A172 (cell line): ENCODE data around the gene DPF3. TPM values are rescaled to one million over a fixed set of nuclear protein-coding genes. Genes with fewer than 3 reads are reported as not detected.
A peak's percentile ranks its signal among the peaks of the same experiment; 100 is the strongest.

ENCODE experiments used
- DNase-seq: peaks from one replicate; pipeline ENCODE4 v3.0.0-alpha.2; 2015; ENCODE audit warnings: low spot score
- total RNA-seq: library from RNA; depleted of rRNA; stranded (reverse); fragments of >200 nt; shearing (Covaris generic); gene quantifications from 2 replicates; pipeline ENCODE4 v1.2.3, GENCODE V29; 2014

DPF3 gene
- total RNA-seq, 1 experiment from 2014 or later: 3.2 TPM

DNA sequence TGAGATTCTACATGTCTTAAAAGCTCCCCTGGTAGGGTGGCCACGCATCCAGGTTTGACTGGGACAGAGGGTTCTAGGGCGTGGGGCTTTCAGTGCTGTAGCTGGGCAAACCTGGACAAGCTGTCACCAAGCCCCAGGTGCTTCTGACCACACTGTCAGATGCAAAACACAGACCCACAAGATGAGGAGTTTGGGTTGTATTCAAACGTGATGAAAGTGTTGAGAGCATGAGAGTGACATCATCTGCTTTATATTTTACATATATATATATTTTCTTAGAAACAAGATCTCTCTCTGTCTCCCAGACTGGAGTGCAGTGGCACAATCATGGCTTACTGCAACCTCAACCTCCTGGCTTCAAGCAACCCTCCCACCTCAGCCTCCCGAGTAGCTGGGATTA is 210.1 kb downstream of the DPF3 start:
- no peak for DNase-seq

DNA sequence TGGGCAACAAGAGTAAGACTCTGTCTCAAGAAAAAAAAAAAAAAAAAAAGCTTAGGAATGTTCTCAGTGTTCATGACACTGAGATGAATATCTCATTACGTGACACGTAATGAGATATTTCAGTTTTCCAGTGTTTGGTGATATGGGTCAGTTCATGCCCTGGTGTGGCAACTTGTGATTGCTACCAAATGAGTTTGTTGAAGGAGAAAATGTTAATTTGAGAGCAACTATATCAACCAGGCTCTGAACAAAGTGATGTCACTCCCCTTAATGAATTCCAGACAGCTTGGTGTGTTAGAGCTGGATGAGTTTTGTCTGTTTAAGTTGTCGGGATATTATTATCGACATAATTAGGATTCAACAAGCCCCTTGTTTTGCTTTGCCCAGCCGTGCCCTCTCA is 211.7 kb downstream of the DPF3 start:
- DNase-seq: no peak

DNA sequence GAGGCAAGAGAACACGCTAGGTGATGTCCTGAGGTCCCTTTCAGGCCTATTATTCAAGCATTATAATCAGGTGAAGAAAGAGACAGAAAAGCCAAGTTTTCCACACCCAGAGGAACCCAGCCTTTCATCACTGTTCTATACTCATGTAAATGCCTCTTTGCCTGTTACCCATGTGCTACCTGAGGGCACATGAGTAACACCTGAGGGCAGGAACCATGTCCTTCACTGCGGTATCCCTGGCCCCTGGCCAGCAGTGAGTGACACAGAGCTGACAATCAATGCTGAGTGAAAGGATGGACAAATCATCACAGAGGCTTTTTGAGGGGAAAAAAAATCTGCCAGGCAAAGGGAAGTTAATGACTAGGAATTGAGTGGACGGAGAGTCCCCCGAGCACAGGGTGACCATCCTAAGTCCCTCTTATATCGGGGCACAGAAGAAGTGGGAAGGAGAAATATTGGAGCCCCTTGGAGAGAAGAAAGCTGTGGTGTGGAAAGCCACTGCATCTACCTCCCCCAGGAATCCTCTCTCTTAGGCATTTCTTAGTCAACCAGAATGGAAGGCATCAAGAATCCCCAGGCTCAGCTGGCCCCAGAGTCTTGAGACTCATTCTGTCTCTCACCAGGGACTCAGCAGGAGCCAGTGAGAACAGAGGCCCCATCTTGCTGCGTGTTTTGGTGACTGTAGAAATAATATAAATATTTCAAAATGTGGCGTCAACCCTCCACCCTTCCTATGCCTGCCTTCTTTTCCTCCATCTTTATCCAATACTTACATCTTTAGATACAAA is 212.9 kb downstream of the DPF3 start:
- no peak for DNase-seq

DNA sequence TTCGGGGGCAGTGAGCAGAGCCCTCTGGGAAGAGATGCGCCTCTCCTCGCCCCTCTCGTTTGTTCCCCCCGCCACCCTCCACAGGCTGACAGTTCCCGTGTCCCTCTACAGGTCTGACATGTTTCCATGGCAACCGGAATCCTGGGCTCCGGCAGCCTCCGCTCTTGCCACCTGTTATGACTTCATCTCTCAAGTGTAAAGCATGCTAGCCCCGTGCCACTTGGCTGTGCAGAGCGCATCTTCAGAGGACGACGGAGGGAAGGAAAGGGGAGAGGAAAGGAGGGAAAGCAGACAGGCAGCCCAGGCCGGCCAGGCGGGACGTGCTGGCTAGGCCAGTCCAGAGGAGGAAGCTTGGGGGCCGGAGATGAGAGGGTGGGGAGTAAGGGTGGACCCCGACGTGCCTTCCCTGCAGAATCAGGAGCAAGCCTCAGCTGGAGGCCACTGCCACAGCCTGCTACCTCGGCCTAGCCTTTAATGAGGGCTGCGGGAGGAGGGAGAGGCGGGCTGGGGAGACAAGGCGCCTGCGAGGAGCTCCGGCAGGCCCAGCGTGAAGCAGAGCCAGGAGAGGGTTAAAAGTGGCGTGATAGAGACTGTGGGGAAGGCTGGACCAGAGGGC is 214.3 kb downstream of the DPF3 start:
- DNase-seq: no peak

DNA sequence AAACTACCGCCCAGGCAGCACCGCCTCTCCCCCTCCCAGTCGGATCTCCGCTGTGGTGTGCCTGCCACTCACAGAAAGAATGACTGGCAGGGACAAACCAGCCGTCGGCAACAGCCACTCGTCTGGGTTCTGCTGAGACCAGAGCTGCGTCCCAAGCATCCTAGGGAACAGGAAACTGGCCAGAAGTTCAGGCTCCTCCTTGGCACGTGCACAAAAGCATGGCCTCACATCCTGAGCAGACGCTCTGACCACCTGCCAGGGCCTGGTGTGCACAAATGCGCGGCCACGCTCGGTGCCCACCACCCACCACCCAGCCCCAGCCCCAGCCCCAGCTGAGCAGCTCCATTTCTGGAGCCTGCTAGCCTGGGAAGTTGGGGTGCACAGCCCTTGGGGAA is 214.8 kb downstream of the DPF3 start:
- DNase-seq: no peak

DNA sequence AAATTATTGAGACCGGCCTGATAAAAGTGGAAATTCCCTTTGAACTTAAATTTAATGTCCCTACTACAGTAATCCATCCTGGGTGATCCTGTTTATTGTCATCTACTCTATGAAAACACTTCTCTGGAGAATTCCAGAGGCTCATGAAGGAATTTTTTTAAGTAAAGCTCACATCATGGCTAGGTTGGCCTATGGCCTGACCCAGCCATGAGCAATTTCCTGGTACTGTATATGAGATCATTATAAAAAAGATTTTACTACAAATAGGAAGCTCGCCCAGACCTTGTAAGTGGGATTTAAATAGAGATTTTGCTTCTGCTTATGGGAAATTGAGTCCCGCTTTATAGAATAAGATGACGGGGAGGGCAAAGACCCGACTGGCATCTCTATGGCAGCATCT is 215.5 kb downstream of the DPF3 start:
- DNase-seq: peak; percentile 31

DNA sequence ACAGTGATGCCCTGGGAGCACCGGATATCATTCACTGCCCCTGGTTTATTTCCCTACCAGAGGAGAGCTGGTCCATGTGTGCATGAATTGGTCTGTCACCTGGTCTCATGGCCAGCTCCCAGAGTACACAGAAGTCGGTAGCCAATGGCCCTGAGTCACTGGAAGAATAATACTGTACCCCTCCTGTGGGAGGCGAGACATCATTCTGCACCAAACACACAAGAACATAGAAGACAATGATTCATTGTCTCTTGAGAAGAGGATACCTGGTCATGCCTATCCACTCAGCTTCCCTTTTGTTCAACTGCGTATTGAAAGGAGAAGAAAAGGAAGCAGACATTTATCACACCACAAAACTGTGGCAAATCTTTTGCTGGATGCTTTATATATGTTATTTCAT is 216.2 kb downstream of the DPF3 start:
- no peak for DNase-seq

DNA sequence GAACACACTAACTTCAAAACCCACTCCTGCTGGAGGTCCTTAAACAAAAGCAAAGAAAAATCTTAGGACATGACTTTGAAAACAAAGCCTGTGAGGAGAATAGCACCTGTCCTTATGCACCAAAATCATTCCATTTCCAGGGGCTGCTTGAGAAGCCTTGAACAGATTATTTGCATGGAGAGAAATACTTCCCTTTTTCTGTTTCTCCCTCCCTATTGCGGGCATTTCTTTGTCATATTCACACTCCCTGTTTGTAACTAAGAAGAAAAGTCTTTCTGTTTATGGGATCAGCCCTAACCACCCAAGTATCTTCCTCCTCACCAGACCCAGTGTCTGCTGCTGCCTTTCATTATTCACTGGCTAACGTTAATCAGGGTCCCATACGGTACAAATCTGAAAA is 218.8 kb downstream of the DPF3 start:
- DNase-seq: no peak

DNA sequence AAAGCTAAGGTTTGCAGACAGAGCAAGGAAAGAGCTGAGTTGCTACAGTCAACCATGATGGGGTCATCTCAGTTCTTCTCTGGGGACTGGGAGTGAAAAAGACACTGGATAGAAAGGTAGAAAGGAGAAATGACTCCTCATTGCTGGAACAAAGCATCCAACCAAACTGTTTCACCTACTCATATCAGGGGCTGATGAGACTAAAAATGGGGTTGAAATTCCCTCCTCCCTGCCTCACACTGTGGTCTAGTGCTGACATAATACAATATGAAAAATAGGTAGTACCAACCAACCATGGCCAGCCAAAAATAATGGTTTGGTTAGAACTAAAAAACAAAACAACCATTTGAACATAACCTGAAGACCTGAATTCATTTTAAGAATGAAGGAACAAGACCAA is 220.7 kb downstream of the DPF3 start:
- DNase-seq: no peak

DNA sequence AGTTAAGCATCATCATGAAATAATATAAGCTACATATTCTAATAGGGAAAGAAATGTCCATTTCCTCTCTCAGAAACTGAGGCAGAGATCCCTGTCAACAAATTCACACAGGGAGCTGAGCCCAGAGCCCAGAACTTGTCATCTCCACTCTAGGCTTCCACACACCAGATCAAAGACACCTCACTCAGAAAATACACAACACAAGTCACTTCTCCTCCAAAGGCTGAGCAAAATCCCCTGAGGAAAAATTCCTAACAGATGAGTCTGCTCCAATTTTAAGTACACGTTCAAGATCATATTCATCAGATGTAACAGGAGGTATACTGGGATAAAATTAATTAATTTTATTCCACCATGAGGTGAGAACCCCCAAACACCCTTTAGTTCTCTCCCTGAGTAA is 227.3 kb downstream of the DPF3 start:
- DNase-seq: peak; percentile 89

DNA sequence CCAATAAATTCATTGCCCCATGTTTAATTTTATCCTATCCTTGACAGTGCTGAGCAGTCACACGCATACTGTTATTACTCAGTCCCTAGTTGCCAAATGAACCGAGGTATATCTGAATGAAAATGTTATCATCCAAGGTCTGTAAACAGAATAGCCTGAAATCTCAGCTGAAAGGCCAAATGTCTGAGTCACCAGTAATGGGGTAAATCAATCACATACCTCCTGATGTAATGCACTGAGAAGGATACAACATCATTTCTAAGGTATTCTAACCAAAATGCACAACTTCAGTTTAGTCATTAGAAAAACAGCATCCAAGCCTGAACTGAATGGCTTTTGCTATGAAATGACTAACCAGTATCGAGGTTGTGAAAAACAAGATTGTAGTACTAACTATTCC is 228.6 kb downstream of the DPF3 start:
- peak; percentile 99 for DNase-seq

DNA sequence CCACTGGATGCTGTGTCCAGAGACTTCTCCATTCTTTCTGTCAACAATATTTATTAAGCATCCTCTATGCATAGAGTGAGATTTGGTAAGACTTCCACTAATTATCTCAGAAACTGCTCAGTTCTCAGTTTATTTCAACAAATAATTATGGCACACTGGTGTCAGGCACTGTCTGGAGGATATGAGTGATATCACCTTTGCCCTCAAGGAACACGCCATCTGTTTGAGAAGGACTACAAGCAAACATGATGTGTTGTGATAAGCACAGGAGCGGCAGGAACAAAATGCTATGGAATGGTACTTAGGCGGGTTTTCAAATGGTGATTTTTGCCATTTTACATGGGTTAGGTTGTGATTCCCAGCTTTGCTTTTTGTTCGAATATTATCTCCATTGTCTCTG is 229.2 kb downstream of the DPF3 start:
- no peak for DNase-seq

DNA sequence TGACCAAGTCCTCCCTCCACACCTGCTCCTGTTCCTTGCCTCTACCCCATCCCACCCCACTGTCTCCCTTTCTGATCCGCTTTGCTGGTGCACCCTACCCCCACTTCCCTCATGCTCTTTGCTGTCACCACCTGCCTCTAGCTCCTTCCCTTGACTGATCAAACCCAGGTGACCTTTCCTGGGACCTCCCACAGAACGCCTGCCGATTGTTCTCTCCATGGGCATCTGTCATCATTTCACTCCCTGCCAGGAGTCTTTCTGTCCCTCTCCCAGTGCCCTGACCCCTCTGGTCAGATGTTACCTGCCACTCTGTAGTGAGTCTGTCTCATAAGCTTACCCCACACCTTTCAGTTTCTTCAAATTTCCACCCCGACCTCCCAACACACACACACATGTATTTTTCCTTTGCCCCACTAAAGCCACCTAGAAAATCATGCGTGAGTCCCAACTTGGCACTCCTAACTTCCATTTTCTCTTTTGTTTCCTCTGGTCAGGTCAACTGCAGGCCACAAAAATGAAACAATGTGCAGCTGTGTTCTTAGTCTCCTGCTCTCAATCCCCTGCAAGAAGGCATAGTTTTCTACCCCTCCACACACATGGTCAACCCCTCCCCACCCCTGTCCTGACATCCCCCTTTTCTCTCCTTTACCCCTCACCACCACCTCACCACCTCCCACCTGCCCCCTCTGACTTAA is 229.8 kb downstream of the DPF3 start:
- no peak for DNase-seq

DNA sequence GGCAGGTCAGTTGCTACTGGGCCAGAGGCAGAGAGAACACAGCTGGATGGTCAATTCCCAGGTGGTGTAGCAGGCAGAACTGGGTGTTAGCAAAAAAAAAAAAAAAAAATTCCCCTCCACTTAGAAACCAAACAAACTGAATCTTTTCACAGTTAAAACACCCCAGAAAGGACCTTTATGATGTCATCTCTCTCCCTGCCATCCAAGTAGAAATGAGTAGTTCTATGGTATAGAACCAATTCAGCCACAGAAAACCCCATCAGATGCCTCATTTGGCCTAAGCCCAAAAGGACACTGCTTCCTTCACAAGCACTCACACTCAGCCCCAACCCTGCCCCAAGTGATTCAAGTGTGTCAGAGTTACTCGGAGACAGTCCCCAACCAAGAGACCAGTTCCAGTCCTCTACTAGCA is 230.8 kb downstream of the DPF3 start:
- no peak for DNase-seq

DNA sequence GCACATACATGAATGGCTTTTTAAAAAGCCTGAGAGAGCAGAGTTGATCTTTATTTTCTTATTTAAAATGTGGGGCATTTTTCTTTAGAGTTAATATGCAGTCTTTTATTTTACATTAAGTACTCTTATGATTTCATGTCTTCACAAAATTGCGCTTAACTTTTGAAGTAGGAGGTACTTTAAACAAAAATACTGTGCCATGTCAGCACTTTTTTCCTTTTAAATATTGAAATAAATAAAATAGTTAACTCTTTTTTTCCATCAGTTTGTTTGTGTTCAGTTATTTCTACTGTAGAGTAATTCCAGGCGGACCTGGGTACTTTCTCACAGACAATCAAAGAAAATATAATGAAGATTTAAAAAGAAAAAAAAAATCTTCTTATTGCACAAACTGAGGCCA is 231.7 kb downstream of the DPF3 start:
- DNase-seq: no peak

DNA sequence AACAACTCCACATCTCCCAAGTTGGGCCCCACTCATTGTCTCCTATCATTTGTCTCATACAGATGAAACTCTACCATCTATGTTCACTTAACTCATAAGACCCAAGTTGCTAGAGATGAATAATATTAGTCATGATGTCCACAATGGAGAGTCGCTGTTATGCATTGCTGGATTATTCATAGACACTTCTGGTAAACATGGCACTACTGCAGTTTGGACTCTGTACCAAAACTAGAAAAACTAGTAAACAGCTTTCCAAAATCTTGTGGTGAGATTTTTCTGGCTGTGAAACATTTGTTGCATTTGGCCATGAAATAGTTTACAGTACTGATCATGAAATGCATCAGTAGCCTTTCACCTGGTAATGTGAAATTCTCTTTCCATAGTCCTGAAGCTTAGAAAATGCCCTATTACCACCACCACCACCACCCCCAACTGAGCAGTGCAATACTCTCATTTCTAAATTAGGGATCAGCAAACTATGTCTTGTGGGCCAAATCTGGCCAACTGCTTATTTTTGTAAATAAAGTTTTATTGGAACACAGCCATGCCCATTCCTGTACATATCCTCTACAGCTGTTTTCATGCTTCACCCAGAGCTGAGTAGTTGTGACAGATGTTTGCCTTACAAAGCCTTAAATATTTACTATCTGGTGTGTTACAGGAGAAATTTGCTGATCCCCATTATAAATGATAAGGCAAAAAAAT is 236.5 kb downstream of the DPF3 start:
- no peak for DNase-seq

DNA sequence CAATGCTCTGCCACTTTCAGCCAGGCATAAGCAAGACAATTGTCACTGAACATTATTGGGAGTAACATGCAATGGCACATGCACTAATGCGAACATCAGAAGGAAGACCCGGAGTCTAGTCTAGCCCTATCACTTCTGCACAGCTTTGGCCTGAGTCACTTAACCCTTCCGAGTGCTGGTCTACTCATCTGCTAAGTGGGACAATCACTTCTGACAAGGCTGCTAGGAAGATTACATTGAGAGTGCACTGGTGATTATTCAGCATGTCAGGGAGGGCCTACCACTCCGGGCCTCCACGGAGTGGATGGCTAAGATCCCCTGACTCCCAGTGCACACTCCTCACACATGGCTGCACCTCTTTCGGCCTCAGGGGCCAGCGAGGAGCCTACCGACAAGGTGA is 240.9 kb downstream of the DPF3 start:
- DNase-seq: no peak

DNA sequence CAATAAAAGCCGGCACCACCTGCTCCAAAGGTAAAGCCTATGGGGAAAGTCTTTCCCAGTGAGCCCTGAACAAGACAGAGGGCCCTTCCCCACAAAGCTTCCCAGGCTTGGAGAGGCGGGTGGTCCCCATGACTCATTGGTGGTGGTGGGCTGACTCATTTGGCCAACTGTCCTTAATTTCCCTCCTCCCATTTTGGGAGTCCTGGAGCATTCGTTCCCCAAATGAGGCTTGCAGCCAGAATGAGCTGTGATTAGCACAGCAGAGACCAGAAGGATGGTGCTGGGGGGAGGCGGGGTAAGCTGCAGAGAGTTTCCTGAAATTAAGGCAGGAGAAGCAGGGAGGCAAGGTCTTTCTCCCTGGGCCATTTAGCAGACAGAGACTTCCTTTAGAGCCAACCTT is 241.7 kb downstream of the DPF3 start:
- DNase-seq: no peak

DNA sequence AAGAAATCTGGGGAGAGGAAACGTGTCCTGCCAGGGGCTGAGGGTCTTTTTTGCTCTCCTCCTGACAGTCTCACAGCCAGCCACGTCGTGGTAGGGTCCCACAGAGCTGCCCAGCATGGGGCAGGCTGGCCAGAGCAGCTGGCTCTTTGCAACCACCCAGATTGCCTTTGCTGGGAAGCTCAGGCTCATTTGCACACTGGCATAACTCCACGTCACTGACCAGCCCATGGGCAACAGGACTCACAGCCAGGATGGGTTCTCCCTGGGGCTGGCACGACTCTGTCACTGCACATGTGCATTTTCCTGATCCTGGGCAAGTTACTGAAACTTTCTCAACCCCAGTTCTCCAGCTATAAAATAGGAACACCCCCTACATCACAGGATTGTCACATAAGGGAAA is 242.2 kb downstream of the DPF3 start:
- no peak for DNase-seq

DNA sequence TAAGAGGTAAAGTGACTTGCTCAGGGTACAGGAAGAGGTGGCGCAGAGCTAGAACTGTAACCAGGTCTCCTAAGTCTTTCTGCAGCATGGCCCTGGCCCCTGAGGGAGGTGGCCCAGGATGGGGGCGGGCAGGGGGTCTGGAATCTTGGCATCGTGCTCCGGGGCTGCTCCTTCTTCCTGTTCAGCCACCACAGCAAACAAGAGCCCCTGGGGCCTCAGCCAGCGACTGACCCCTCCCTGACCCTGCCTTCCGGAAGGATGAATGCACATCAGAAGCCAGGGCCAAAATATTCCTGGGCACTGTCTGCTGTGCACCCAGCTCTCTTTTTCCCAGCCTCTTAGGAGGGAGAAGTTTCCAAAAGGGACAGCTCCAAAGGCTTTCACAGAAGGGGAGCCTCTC is 242.8 kb downstream of the DPF3 start:
- no peak for DNase-seq

DNA sequence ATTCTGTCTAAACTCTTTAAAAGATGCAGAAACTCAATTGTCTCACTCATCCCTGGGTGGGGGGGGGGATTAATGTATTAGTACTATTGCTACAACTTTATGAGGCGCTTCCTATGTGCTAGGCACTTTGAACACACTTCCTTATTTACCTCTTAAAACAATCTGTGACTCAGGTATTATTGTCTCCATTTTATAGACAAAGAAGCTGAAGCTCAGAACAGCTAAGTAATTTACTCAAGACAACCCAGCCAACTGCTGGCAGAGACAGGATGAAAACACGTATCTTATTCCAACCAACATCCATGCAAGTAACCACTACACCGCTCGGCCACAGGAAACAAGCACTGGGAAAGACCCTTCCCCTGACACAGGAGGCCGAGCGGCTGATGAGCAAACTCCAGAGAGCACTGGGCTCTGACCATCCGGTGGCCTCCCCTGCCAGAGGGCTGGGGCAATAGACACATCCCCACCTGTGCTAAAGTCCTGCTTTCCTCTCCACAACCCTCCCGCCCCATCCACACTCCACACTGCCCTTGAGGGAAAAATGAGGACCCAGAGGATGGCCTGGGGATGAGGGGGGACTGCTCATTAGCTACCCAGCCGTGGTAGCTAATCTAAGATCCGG is 244.2 kb downstream of the DPF3 start:
- no peak for DNase-seq

DNA sequence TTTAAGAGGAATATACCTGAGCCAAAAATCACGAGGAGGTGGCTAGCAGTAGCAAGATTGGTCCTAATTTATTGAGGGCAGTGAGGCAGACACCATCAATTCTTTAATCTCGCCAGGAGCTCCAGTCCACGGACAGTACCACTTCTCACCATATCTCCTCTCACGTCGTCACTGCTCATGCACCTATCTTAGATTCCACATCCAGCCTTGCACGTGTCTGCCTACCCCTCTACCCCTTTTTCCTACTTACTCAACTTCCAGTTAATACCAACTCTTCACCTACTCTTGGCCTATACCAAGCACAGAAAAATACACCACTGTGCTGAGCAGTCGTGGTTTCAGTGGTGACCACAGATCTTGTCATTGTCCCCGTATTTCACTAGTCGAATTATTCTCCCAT is 246.1 kb downstream of the DPF3 start:
- DNase-seq: no peak
